HG02938 (cell line): ENCODE measurements around the gene TTC33.
"Not testable (repeated sequence)": the region's sequence is repeated elsewhere in the genome, so short reads cannot be mapped to it uniquely, and the experiment has no call there.

Source experiments
- ATAC-seq: cut with Tn5 transposase; IDR thresholded peaks from one replicate; pipeline ENCODE4 v1.9.1; 2021; ENCODE audit warnings: mild to moderate bottlenecking, moderate library complexity; ENCODE audit not compliant: unreplicated experiment

TTC33 gene

DNA sequence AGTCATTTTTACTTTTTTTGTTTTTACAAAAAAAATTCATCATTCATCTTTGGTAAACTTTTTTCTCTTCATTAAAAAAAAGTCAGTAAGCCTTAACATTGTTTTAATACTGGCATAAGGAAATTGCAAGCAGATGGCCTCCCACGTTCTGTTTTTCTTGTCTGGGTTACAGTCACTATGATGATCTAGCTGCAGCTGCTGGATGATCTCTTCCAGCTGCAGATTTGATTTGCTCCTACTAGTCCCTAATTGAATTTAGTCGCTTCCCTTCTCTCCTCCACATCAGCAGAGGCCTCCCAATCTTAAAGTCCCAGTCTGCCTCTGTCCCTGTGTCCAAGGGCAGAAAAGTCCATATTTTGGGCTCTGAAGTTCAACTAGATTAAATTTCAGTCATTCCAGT lies 182.8 kb downstream of the TTC33 start:
- no peak for ATAC-seq

GRCh38 chr5:40572391-40572790 lies 183.4 kb downstream of the TTC33 start:
- no peak for ATAC-seq

DNA sequence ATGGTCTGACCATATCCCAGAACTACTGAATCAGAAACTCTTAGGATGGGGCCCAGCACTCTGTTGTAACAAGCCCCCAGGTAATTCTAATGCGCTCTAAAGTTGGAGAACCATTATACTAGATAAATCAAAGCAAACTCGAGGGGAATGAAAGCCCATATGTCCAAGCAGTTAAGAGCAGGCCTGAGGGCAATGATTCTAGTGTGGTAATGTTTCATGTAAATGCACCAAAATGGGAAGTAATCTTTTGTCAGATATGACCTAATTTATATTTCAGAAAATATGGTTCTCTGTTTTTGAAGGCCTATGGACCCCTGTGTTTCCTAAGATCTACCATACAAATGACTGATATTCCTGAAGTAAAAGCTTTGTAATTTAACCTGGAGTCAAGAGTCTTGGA lies 184.0 kb downstream of the TTC33 start:
- ATAC-seq: no peak

DNA sequence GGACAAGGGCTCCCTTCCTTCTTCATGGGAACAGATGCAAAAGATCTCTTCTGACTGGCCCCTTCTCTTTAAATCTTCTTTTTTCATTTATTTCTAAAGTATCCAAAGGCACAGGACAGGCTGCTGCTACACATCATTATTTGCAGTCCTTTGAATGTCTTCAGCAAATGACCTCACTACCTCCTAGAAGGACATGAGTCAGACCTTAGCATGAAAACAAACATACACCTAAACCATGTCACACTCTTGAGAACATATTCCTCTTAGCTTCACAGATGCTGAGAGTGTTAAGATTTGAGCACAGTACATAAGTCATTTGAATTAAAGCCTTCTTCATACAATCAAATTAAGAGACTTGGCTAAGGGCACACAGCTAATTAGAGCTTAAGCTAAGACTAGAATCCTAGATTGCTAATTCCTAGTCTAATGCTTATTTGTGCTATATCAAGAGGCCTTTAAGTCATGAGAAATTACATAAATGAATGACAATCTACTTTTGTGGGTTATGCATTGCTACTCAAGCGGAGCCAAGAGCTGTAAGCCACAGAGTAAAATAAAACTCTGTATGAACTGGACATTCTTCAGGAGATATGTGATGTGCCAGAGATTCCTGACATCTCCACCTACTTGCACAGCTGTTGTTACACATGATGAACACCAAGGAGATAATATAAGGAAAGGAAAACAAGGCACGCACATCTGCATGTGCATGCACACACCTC lies 185.2 kb downstream of the TTC33 start:
- ATAC-seq: peak; percentile 90

- ATAC-seq: peak; percentile 33
These were observed 186.1 kb downstream of the TTC33 start for GRCh38 chr5:40569546-40570270.

DNA sequence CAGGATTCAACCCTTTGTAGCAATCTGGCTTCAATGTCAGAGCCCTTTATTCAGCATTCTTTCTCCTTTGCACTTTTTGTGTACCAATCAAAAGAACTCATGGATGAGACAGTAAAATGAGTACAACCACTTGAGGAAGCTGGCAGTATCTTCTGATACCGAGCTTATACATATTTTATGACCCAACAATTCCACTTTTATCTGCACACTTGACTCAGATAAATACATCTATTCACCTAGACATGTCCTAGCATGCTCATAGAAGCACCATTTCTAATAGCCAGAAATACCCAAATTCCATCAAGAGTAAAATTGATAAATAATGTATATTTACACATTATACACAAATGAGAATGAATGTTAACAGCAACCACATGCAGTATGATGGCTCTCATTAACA lies 187.2 kb downstream of the TTC33 start:
- no peak for ATAC-seq

GRCh38 chr5:40563173-40563572 lies 192.6 kb downstream of the TTC33 start:
- ATAC-seq: not testable (repeated sequence)

GRCh38 chr5:40560474-40561110 lies 195.2 kb downstream of the TTC33 start:
- no peak for ATAC-seq

DNA sequence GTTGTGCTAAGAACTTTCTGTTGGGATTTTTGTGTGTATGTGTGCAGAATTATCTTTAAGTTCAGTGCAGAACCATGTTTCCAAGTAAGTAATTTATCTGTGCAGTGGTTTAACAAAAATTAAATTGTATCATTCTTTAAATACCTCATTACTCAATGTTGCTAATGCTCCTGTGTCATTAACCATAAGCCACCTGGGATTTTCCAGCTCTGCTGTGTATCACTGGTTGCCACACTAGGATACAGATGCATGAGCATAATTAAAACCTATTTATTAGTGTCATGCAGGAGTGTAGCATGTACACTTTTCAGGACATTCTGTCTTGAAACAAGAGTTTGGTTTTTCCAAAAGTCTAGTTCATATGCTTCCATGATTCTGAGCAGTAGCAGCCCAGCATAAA lies 196.5 kb downstream of the TTC33 start:
- no peak for ATAC-seq

- ATAC-seq: no peak
These were observed 198.3 kb downstream of the TTC33 start for GRCh38 chr5:40557501-40557900.

DNA sequence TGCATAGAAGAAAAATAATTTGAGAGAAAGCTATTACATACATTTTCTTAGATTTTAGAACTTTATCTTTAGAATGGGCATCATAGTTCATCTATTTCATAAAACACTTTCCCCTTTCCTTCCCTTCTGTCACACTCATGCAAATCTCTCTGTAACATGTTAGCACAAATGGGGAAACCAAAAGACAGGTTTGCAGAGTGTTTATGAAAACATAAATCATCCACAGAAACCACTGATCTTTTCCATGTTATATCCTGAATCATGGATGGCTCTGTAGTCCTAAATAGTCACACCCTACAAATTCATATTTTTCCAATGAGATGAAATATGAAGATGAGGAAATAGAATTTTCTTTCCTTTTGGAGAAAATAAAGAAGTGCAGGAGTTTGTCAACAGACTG lies 198.9 kb downstream of the TTC33 start:
- no peak for ATAC-seq

DNA sequence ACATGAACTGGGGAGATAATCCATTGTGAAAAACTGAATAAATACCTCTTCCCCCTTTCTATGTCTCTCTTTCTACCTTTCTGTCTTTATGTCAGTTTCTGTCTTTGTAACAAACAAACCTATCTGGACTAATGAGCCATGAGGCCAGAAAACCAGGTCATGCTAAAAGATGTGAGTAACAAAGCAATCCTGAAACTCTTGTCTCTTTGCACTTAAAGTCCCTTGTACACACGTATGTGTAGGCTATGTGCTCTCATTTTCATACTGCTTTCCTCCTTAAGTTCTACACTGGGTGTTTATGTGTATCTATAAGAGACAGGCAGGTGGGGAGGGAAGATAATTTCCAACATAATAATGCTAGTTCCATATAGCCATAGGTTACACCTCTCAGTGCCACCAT lies 199.9 kb downstream of the TTC33 start:
- no peak for ATAC-seq

DNA sequence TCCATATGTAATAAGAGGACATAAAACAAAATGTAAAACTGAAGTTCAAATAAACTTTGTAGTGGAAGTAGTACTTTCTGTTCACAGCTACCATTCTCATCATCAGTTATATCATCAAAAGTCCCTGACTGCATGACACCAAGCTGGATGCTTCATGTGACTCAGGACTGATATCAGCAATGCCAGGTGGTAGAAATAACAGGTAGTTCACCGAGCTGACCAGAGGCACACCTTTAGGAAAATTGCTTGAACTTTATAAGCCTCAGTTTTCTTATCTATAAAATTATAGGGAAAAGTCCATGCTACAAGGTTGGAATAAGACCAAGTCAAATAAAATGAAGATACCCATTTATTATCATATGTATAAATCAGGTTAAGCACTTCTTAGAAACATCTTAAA lies 200.9 kb downstream of the TTC33 start:
- no peak for ATAC-seq

DNA sequence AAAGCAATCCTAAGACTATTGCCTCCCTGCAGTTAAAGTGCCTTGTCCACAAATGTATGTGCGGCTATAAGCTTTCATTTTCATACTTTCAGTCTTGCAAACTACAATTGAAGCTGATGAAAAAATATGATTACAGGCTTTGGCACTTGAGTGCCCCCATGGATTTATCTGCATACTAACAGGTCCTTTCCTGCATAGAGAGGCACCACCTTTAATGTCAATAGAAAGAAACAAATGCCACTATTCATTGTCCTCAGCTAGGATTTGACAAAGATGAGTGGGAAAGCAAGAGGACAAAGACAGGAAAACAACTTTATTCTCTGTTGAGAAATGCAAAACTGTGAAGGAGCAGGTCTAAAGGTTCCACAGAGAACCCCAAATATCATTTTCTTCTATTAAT lies 201.7 kb downstream of the TTC33 start:
- ATAC-seq: no peak

GRCh38 chr5:40552981-40553380 lies 202.8 kb downstream of the TTC33 start:
- ATAC-seq: no peak

DNA sequence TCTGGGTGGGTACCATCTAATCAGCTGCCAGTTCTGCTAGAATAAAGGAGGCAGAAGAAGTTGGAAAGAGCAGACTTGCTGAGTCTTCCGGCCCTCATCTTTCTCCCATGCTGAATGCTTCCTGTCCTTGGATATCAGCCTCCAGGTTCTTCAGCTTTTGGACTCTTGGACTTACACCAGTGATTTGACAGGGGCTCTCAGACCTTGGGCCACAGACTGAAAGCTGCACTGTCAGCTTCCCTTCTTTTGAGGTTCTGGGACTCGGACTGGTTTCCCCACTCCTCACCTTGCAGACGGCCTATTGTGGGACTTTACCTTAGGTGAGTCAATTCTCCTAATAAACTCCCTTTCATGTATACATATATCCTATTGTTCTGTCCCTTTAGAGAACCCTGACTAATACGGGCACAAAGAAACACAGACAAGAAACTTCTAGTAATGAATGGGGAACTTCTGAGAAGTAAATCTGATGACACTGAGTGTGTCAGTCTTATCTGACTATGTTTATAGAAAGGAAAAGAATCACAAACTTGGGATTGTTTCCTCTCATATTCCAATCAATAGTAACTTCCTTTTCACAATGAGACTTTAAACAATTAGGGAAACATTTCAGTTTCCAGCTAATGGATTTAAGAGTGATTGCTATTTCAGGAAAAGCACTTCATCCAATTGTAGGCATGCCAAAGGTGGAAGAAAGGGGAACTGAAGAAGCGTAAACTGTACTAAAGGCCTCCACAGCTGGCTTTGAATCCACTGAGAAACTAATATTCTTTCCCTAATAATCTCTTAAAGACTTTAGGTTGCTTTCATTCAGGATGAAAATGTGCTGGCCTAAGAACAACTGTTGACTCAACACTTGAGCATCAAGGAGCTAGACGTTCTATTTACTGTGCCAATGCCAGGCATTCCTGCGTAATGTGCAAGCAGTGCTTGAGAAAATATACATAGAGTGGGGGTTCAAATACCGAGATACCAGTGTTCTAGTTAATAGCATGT lies 204.0 kb downstream of the TTC33 start:
- no peak for ATAC-seq

DNA sequence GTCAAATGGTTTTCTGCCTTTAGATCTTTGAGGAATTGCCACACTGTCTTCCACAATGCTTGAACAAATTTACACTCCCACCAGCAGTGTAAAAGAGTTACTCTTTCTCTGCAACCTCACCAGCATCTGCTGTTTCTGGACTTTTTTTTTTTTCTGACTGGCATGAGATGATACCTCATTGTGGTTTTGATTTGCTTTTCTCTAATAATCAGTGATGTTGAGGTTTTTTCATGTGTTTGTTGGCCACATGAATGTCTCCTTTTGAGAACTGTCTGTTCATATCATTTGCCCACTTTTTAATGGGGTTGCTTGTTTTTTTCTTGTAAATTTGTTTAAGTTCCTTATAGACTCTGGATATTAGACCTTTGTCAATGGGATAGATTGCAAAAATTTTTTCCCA lies 205.3 kb downstream of the TTC33 start:
- ATAC-seq: no peak

- no peak for ATAC-seq
These were observed 206.1 kb downstream of the TTC33 start for GRCh38 chr5:40549616-40550015.

DNA sequence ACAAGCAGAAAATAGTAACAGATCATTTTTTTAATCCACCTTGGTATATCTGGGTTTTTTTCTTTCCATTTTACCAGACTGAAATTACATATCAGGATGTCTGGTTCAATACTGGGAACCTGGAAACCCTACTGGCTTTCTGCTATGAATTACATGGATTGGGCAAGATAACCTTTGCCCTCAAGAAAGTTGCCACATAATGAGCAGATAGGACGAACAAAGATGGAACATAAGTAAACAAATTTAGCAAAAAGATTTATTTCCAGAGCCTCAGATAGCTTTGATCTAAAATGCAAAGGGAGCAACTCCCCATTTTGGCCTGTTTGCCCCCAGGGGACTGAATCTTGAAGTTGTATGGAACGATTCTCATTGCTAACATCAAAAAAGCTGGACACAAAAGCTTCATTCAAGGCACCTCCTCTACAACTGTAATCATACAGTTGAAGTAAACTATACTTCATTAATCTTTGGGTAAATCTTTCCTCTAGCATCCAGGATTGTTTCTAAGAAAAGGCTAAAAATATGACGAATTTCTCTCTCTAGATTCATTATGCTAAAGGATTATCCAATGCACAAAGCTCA lies 207.7 kb downstream of the TTC33 start:
- ATAC-seq: no peak

GRCh38 chr5:40547557-40547956 lies 208.2 kb downstream of the TTC33 start:
- no peak for ATAC-seq

DNA sequence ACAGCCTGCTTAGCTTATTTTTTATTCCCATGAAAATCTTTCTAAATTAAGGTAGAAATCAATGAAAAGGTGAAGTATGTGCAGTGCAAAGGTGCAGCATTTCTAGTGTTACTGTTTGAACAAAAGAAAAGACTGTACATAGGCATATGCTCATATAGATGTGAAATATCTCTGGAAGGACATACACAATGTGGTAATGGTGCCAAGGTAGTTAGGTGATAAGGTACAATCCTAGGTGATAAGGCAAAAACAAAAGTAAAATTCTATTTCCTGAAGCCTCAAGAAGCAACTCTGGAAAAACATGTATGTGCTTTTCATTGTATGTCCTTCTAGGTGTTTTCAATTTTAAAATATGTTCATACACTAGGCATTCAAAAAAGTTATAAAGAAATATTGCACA lies 215.5 kb downstream of the TTC33 start:
- ATAC-seq: no peak
